H9 (cell line): Measurements from ENCODE around the gene KCNMB1. TPM values are rescaled to one million over a fixed set of nuclear protein-coding genes. Genes with fewer than 3 reads are reported as not detected.

Source experiments
- DNase-seq: peaks from one replicate; pipeline ENCODE4 v3.0.0-alpha.2; 2017
- H2AFZ ChIP-seq: one replicate; pipeline ENCODE4 v1.6.1; 2013; ENCODE audit warnings: mild to moderate bottlenecking, low read length, control low read depth, moderate library complexity
- H2AK5ac ChIP-seq: 2 replicates; pipeline ENCODE4 v1.6.1; 2013; ENCODE audit warnings: low read length, control low read depth, mixed read lengths; ENCODE audit not compliant: insufficient read length
- H2BK120ac ChIP-seq: one replicate; pipeline ENCODE4 v1.6.1; 2013; ENCODE audit warnings: low read depth, mild to moderate bottlenecking, low read length, control low read depth, inconsistent platforms; ENCODE audit not compliant: poor library complexity, severe bottlenecking
- H2BK12ac ChIP-seq: 2 replicates; pipeline ENCODE4 v1.6.1; 2013; ENCODE audit warnings: low read length, control low read depth, mixed read lengths, low read depth; ENCODE audit not compliant: insufficient read length
- H2BK15ac ChIP-seq: 2 replicates; pipeline ENCODE4 v1.6.1; 2013; ENCODE audit warnings: low read depth, low read length, control low read depth
- H2BK20ac ChIP-seq: one replicate; pipeline ENCODE4 v1.6.1; 2013; ENCODE audit warnings: low read depth, mild to moderate bottlenecking, low read length, control low read depth, inconsistent platforms; ENCODE audit not compliant: poor library complexity, severe bottlenecking
- H2BK5ac ChIP-seq: 2 replicates; pipeline ENCODE4 v1.6.1; 2013; ENCODE audit warnings: low read length, control low read depth, mixed read lengths; ENCODE audit not compliant: insufficient read length
- H3K14ac ChIP-seq: 2 replicates; pipeline ENCODE4 v1.6.1; 2013; ENCODE audit warnings: low read length, control low read depth; ENCODE audit not compliant: insufficient read depth
- H3K18ac ChIP-seq: 2 replicates; pipeline ENCODE4 v1.6.1; 2013; ENCODE audit warnings: low read depth, mild to moderate bottlenecking, mixed read lengths, low read length, control low read depth; ENCODE audit not compliant: insufficient read length
- H3K23ac ChIP-seq: 2 replicates; pipeline ENCODE4 v1.6.1; 2013; ENCODE audit warnings: low read length, control low read depth, mixed read lengths, low read depth; ENCODE audit not compliant: insufficient read length
- H3K23me2 ChIP-seq: 2 replicates; pipeline ENCODE4 v1.6.1; 2013; ENCODE audit warnings: low read depth, mild to moderate bottlenecking, mixed read lengths, low read length, control low read depth; ENCODE audit not compliant: insufficient read length, poor library complexity, severe bottlenecking
- H3K27ac ChIP-seq: 2 replicates; pipeline ENCODE4 v1.5.1; 2013; ENCODE audit warnings: low read length, control low read depth, mixed read lengths, low read depth; ENCODE audit not compliant: insufficient read length
- H3K27me3 ChIP-seq: 2 replicates; pipeline ENCODE4 v1.6.1; 2013; ENCODE audit warnings: low read length, control low read depth, inconsistent platforms; ENCODE audit not compliant: insufficient read depth
- H3K4ac ChIP-seq: 2 replicates; pipeline ENCODE4 v1.6.1; 2013; ENCODE audit warnings: low read depth, mild to moderate bottlenecking, control low read depth, inconsistent platforms, low read length, moderate library complexity
- H3K4me1 ChIP-seq: 2 replicates; pipeline ENCODE4 v1.6.1; 2013; ENCODE audit warnings: low read length, control low read depth, inconsistent platforms; ENCODE audit not compliant: insufficient read depth
- H3K4me2 ChIP-seq: 2 replicates; pipeline ENCODE4 v1.6.1; 2013; ENCODE audit warnings: low read length, control low read depth, mixed read lengths; ENCODE audit not compliant: insufficient read length, insufficient read depth
- H3K56ac ChIP-seq: 2 replicates; pipeline ENCODE4 v1.6.1; 2013; ENCODE audit warnings: low read depth, mild to moderate bottlenecking, mixed read lengths, low read length, control low read depth; ENCODE audit not compliant: insufficient read length
- H3K79me1 ChIP-seq: 2 replicates; pipeline ENCODE4 v1.6.1; 2013; ENCODE audit warnings: low read depth, mild to moderate bottlenecking, moderate library complexity, low read length, control low read depth, inconsistent platforms; ENCODE audit not compliant: insufficient read depth, poor library complexity, severe bottlenecking
- H3K79me2 ChIP-seq: 2 replicates; pipeline ENCODE4 v1.6.1; 2013; ENCODE audit warnings: low read length, control low read depth, inconsistent platforms; ENCODE audit not compliant: insufficient read depth
- H3K9ac ChIP-seq: 2 replicates; pipeline ENCODE4 v1.6.1; 2013; ENCODE audit warnings: low read length, control low read depth, mixed read lengths; ENCODE audit not compliant: insufficient read length; ENCODE audit errors: extremely low read depth
- H3K9me3 ChIP-seq: one replicate; pipeline ENCODE4 v1.6.1; 2013; ENCODE audit warnings: low read depth, low read length, inconsistent platforms; ENCODE audit not compliant: control insufficient read depth
- H3T11ph ChIP-seq: one replicate; pipeline ENCODE4 v1.6.1; 2013; ENCODE audit warnings: mild to moderate bottlenecking, low read length, control low read depth, inconsistent platforms
- H4K20me1 ChIP-seq: one replicate; pipeline ENCODE4 v1.6.1; 2013; ENCODE audit not compliant: control insufficient read depth, insufficient read length, insufficient read depth
- H4K5ac ChIP-seq: 2 replicates; pipeline ENCODE4 v1.6.1; 2013; ENCODE audit warnings: low read depth, mild to moderate bottlenecking, mixed read lengths, low read length, control low read depth; ENCODE audit not compliant: insufficient read length
- H4K8ac ChIP-seq: replicated peaks from 2 replicates; pipeline ENCODE4 v1.6.1; 2013; ENCODE audit warnings: low read length, control low read depth, mixed read lengths, low read depth; ENCODE audit not compliant: insufficient read length
- H4K91ac ChIP-seq: 2 replicates; pipeline ENCODE4 v1.6.1; 2013; ENCODE audit warnings: low read depth, mild to moderate bottlenecking, moderate library complexity, mixed read lengths, low read length, control low read depth; ENCODE audit not compliant: insufficient read length
- H3K27ac Mint-ChIP-seq, 3 experiments: 2 replicates in 2 of 3; 3 replicates in 1 of 3; pipeline ENCODE4 v1.8.0; 2020 to 2021; ENCODE audit warnings: mixed read lengths in 3 of 3, mild to moderate bottlenecking in 1 of 3, moderate library complexity in 1 of 3
- H3K27me3 Mint-ChIP-seq: 2 replicates; pipeline ENCODE4 v1.8.0; 2021; ENCODE audit warnings: low read depth, mild to moderate bottlenecking, moderate library complexity, mixed read lengths
- H3K36me3 Mint-ChIP-seq, 3 experiments: 2 replicates in 2 of 3; 3 replicates in 1 of 3; pipeline ENCODE4 v1.8.0; 2020 to 2021; ENCODE audit warnings: low read depth in 3 of 3, mixed read lengths in 3 of 3; ENCODE audit not compliant: insufficient read depth in 1 of 3
- H3K4me1 Mint-ChIP-seq, 2 experiments: 2 replicates each; pipeline ENCODE4 v1.8.0; 2020; ENCODE audit warnings: mixed read lengths in 2 of 2
- H3K4me3 Mint-ChIP-seq, 2 experiments: 2 replicates in 1 of 2; 3 replicates in 1 of 2; pipeline ENCODE4 v1.8.0; 2020 to 2021; ENCODE audit warnings: mild to moderate bottlenecking in 2 of 2, mixed read lengths in 2 of 2, moderate library complexity in 1 of 2
- H3K9me3 Mint-ChIP-seq, 2 experiments: 2 replicates in 1 of 2; 3 replicates in 1 of 2; pipeline ENCODE4 v1.8.0; 2020; ENCODE audit warnings: mild to moderate bottlenecking in 2 of 2, mixed read lengths in 2 of 2, moderate library complexity in 1 of 2
- CTCF ChIP-seq: fragments of 200-600 bp; sonication (generic); conservative IDR thresholded peaks from 3 replicates; pipeline ENCODE4 v1.8.0; 2021; ENCODE audit warnings: antibody characterized with exemption, mild to moderate bottlenecking
- WGBS: extraction: QIAGEN DNeasy Blood & Tissue Kit; methylation state at CpG from one replicate; pipeline ENCODE4 v1.1.7; 2013; ENCODE audit warnings: missing lambda C conversion rate, low lambda C conversion rate, mixed read lengths; ENCODE audit not compliant: insufficient read length; ENCODE audit errors: extremely low coverage; 5-methylcytosine and 5-hydroxymethylcytosine counted together
- total RNA-seq: library from RNA; stranded (reverse); gene quantifications from 2 replicates; pipeline ENCODE4 v1.2.1, GENCODE V29; 2021

The KCNMB1 gene
- total RNA-seq, 1 experiment from 2014 or later, result 0.28 TPM

GRCh38 chr5:170424629-170425028 is 35.5 kb upstream of the KCNMB1 start:
- no peak overlapping the region for H2BK20ac ChIP-seq
- no peak overlapping the region for H3K27ac ChIP-seq
- H3K4ac ChIP-seq, result no peak overlapping the region
- no peak overlapping the region for H3K18ac ChIP-seq
- Mint-ChIP-seq H3K36me3 (no peaks in the 10 kb centered on the region), H3K9me3 (no peaks in the 10 kb centered on the region), H3K4me3 (no peak overlapping the region), H3K4me1 (peaks cover 17 to 24% of the 10 kb centered on the region in 2 experiments), H3K27me3 (no peaks in the 10 kb centered on the region; the same call in 1 of the 2 replicates), H3K27ac (no peak overlapping the region)
- no peak overlapping the region for H4K8ac ChIP-seq
- H3T11ph ChIP-seq, result no peak overlapping the region
- no peak overlapping the region for H4K91ac ChIP-seq
- H2BK120ac ChIP-seq, result no peak overlapping the region
- H3K56ac ChIP-seq, result no peak overlapping the region
- no peak overlapping the region for H2BK12ac ChIP-seq
- WGBS, result no CpG with 5 or more reads among the region's 4 CpGs
- no peak overlapping the region for H2AK5ac ChIP-seq
- no peaks in the 10 kb centered on the region for H3K79me1 ChIP-seq
- H3K79me2 ChIP-seq, result no peaks in the 10 kb centered on the region
- H3K9ac ChIP-seq, result no peak overlapping the region
- H4K5ac ChIP-seq, result no peak overlapping the region
- no peak overlapping the region for H2BK15ac ChIP-seq
- no peaks in the 10 kb centered on the region for H3K9me3 ChIP-seq
- H3K4me1 ChIP-seq, result no peaks in the 10 kb centered on the region
- DNase-seq, result no peak
- no peak overlapping the region for H2BK5ac ChIP-seq
- no peak overlapping the region for H2AFZ ChIP-seq
- H3K23me2 ChIP-seq, result no peaks in the 10 kb centered on the region
- no peak overlapping the region for H3K14ac ChIP-seq
- H4K20me1 ChIP-seq, result no peaks in the 10 kb centered on the region
- no peaks in the 10 kb centered on the region for H3K27me3 ChIP-seq
- H3K23ac ChIP-seq, result no peak overlapping the region
- no peak overlapping the region for H3K4me2 ChIP-seq
- TF ChIP-seq CTCF, result no peak
